KBM-7 (cell line): ENCODE data around the gene TMEM94.
A peak's percentile ranks its signal among the peaks of the same experiment; 100 is the strongest.

Experiments used
- DNase-seq: peaks from one replicate; pipeline ENCODE4 v3.0.0-alpha.2; 2015
- in situ Hi-C: fragments of 300-500 bp; cut with MboI; formaldehyde crosslinking; loops from 2 replicates; pipeline ENCODE4 v1.14.3; 2020; ENCODE audit warnings: low sequenced_read_pairs, low pct_unique_long_range_greater_than_20kb, mixed read lengths

Gene TMEM94

GRCh38 chr17:75490953-75491649 lies 34.7 kb downstream of the TMEM94 start:
- in situ Hi-C loops, result no loop called here
- peak; percentile 18 for DNase-seq

GRCh38 chr17:75491680-75492079 lies 35.2 kb downstream of the TMEM94 start:
- no peak for DNase-seq
- in situ Hi-C loops, result no loop called here

- DNase-seq, result no peak
- in situ Hi-C loops, result no loop called here
Observed at GRCh38 chr17:75492555-75493168, 36.2 kb downstream of the TMEM94 start.

GRCh38 chr17:75493476-75494129 lies 37.2 kb downstream of the TMEM94 start:
- in situ Hi-C loops, result no loop called here
- no peak for DNase-seq

- in situ Hi-C loops, result no loop called here
- DNase-seq, result no peak
Observed at GRCh38 chr17:75494326-75494877, 38.0 kb downstream of the TMEM94 start.

- DNase-seq, result no peak
- in situ Hi-C loops, result no loop called here
Observed at GRCh38 chr17:75496005-75496404, 39.6 kb downstream of the TMEM94 start.

- DNase-seq, result no peak
- in situ Hi-C loops, result no loop called here
Observed at GRCh38 chr17:75498039-75498725, 41.7 kb downstream of the TMEM94 start.

- in situ Hi-C loops, result no loop called here
- DNase-seq, result peak; percentile 36
Observed at GRCh38 chr17:75498726-75499213, 42.3 kb downstream of the TMEM94 start.

- in situ Hi-C loops, result no loop called here
- no peak for DNase-seq
Observed at GRCh38 chr17:75499313-75500022, 43.0 kb downstream of the TMEM94 start.

GRCh38 chr17:75500419-75501216 lies 44.2 kb downstream of the TMEM94 start:
- in situ Hi-C loops, result no loop called here
- no peak for DNase-seq

- no peak for DNase-seq
- in situ Hi-C loops, result no loop called here
Observed at GRCh38 chr17:75501378-75502071, 45.1 kb downstream of the TMEM94 start.

GRCh38 chr17:75502072-75502720 lies 45.8 kb downstream of the TMEM94 start:
- DNase-seq, result no peak
- in situ Hi-C loops, result no loop called here

GRCh38 chr17:75502721-75503329 lies 46.4 kb downstream of the TMEM94 start:
- no peak for DNase-seq
- in situ Hi-C loops, result no loop called here

- in situ Hi-C loops, result no loop called here
- no peak for DNase-seq
Observed at GRCh38 chr17:75503337-75503950, 47.0 kb downstream of the TMEM94 start.

- in situ Hi-C loops, result no loop called here
- no peak for DNase-seq
Observed at GRCh38 chr17:75503976-75504346, 47.5 kb downstream of the TMEM94 start.

- in situ Hi-C loops, result no loop called here
- no peak for DNase-seq
Observed at GRCh38 chr17:75504347-75505151, 48.1 kb downstream of the TMEM94 start.
